ENCODE results near the gene GSS.
"Not testable (repeated sequence)": the region's sequence is repeated elsewhere in the genome, so short reads cannot be mapped to it uniquely, and the experiment has no call there.

GSS gene

GRCh38 chr20:34895465-34895864 is 60.1 kb downstream of the GSS start:
- no peak for DNase-seq

GRCh38 chr20:34894723-34895122 is 60.9 kb downstream of the GSS start:
- DNase-seq = no peak

- DNase-seq = no peak
Measured at GRCh38 chr20:34892671-34893070, 62.9 kb downstream of the GSS start.

GRCh38 chr20:34891166-34892062 is 64.2 kb downstream of the GSS start:
- no peak for DNase-seq

- no peak for DNase-seq
Measured at GRCh38 chr20:34888468-34888867, 67.1 kb downstream of the GSS start.

GRCh38 chr20:34887023-34887422 is 68.6 kb downstream of the GSS start:
- DNase-seq = no peak

- no peak for DNase-seq
Measured at GRCh38 chr20:34886122-34886521, 69.5 kb downstream of the GSS start.

GRCh38 chr20:34884260-34884659 is 71.3 kb downstream of the GSS start:
- DNase-seq = no peak

- DNase-seq = no peak
Measured at GRCh38 chr20:34883809-34884208, 71.8 kb downstream of the GSS start.

- DNase-seq = no peak
Measured at GRCh38 chr20:34883087-34883688, 72.4 kb downstream of the GSS start.

- no peak for DNase-seq
Measured at GRCh38 chr20:34881689-34882088, 73.9 kb downstream of the GSS start.

GRCh38 chr20:34880971-34881370 is 74.6 kb downstream of the GSS start:
- DNase-seq = not testable (repeated sequence)

- DNase-seq = no peak
Measured at GRCh38 chr20:34880215-34880850, 75.3 kb downstream of the GSS start.
